Progenitor cell of endocrine pancreas (in vitro differentiated cells): ENCODE results near the gene HMHB1. TPM values are rescaled to one million over a fixed set of nuclear protein-coding genes. Genes with fewer than 3 reads are reported as not detected.

Experiments used
- DNase-seq: peaks from one replicate; pipeline ENCODE4 v3.0.0; 2021; ENCODE audit warnings: low spot score; ENCODE audit not compliant: unreplicated experiment
- H3K27ac Mint-ChIP-seq: 2 replicates; pipeline ENCODE4 v1.8.0; 2021; ENCODE audit warnings: mild to moderate bottlenecking, moderate library complexity, mixed read lengths
- H3K27me3 Mint-ChIP-seq: 2 replicates; pipeline ENCODE4 v1.8.0; 2021; ENCODE audit warnings: mixed read lengths
- H3K36me3 Mint-ChIP-seq: 2 replicates; pipeline ENCODE4 v1.8.0; 2022; ENCODE audit warnings: mixed read lengths; ENCODE audit not compliant: insufficient read depth
- H3K4me1 Mint-ChIP-seq: 2 replicates; pipeline ENCODE4 v1.8.0; 2021; ENCODE audit warnings: low read depth, mixed read lengths
- H3K4me3 Mint-ChIP-seq: 2 replicates; pipeline ENCODE4 v1.8.0; 2021; ENCODE audit warnings: low read depth, mild to moderate bottlenecking, moderate library complexity, mixed read lengths
- H3K9me3 Mint-ChIP-seq: 2 replicates; pipeline ENCODE4 v1.8.0; 2021; ENCODE audit warnings: low read depth, mixed read lengths
- CTCF ChIP-seq: fragments of 200-600 bp; sonication (generic); IDR thresholded peaks from one replicate; pipeline ENCODE4 v1.5.0; 2021; ENCODE audit warnings: antibody characterized with exemption, mild to moderate bottlenecking; ENCODE audit not compliant: unreplicated experiment
- total RNA-seq: library from RNA; stranded (reverse); gene quantifications from 2 replicates; pipeline ENCODE4 v1.2.1, GENCODE V29; 2021

Gene HMHB1
- total RNA-seq, 1 donor from 2014 or later = not detected

- Mint-ChIP-seq H3K9me3 (peaks cover 11% of the 10 kb centered on the region), H3K27ac (no peak overlapping the region), H3K27me3 (no peaks in the 10 kb centered on the region), H3K4me3 (no peak overlapping the region), H3K36me3 (no peaks in the 10 kb centered on the region), H3K4me1 (no peaks in the 10 kb centered on the region)
- DNase-seq = no peak
- TF ChIP-seq CTCF = no peak
Observed at GRCh38 chr5:143820451-143820850, 8.5 kb downstream of the HMHB1 start.

GRCh38 chr5:143824851-143825720 is 13.1 kb downstream of the HMHB1 start:
- Mint-ChIP-seq H3K36me3 (no peaks in the 10 kb centered on the region), H3K9me3 (no peaks in the 10 kb centered on the region), H3K27ac (no peak overlapping the region), H3K4me3 (no peak overlapping the region), H3K4me1 (no peaks in the 10 kb centered on the region), H3K27me3 (no peaks in the 10 kb centered on the region)
- TF ChIP-seq CTCF = peak; percentile 94
- DNase-seq = peak; percentile 73

- Mint-ChIP-seq H3K4me3 (no peak overlapping the region), H3K9me3 (no peaks in the 10 kb centered on the region), H3K27me3 (no peaks in the 10 kb centered on the region), H3K4me1 (no peaks in the 10 kb centered on the region), H3K27ac (no peak overlapping the region), H3K36me3 (no peaks in the 10 kb centered on the region)
- DNase-seq = no peak
- TF ChIP-seq CTCF = no peak
Observed at GRCh38 chr5:143826951-143827444, 15.0 kb downstream of the HMHB1 start.

DNA sequence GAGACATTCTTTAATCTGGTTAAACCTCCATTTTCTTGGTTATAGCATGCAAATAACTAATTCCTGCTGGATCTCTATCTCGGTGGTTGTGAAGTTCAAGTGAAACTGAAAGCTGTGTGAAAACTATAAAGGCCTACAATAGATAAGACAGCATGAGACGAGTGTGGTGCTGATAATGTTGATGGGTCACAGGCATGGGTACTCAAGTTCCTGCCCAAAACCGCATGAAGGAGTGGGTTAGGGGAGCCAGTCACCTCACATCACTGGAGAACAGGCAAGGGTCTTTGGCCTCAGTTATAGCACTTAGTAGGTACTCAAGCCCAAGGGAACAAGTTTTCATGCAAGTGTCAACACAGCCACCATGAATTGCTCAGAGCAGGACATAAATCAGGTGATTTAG is 16.7 kb downstream of the HMHB1 start:
- no peaks in the 10 kb centered on the region for H3K27me3 Mint-ChIP-seq
- H3K4me3 Mint-ChIP-seq = no peak overlapping the region
- H3K27ac Mint-ChIP-seq = no peak overlapping the region
- H3K4me1 Mint-ChIP-seq = no peaks in the 10 kb centered on the region
- TF ChIP-seq CTCF = no peak
- H3K36me3 Mint-ChIP-seq = no peaks in the 10 kb centered on the region
- no peak for DNase-seq
- H3K9me3 Mint-ChIP-seq = no peaks in the 10 kb centered on the region

GRCh38 chr5:143833177-143833576 is 21.2 kb downstream of the HMHB1 start:
- Mint-ChIP-seq H3K4me1 (no peaks in the 10 kb centered on the region), H3K27ac (no peak overlapping the region), H3K9me3 (no peaks in the 10 kb centered on the region), H3K27me3 (no peaks in the 10 kb centered on the region), H3K36me3 (no peaks in the 10 kb centered on the region), H3K4me3 (no peak overlapping the region)
- no peak for DNase-seq
- TF ChIP-seq CTCF = no peak
